Fibroblast of mammary gland (primary cell): Measurements from ENCODE around the gene FCHSD2.
A peak's percentile ranks its signal among the peaks of the same experiment; 100 is the strongest.

Experiments
- DNase-seq: peaks from one replicate; pipeline ENCODE4 v3.0.0-alpha.2; 2010; ENCODE audit warnings: low read depth
- H3K4me3 ChIP-seq: 2 replicates; pipeline ENCODE4 v1.5.1; 2011; ENCODE audit warnings: low read depth, mild to moderate bottlenecking, low read length, moderate library complexity; ENCODE audit not compliant: control insufficient read depth
- CTCF ChIP-seq: conservative IDR thresholded peaks from 2 replicates; pipeline ENCODE4 v1.5.1; 2011; ENCODE audit warnings: low read depth, low read length, inconsistent platforms; ENCODE audit not compliant: control insufficient read depth, insufficient read depth

Gene FCHSD2

GRCh38 chr11:73174495-73174791 lies 32.3 kb upstream of the FCHSD2 start:
- no peak for DNase-seq
- no peak for TF ChIP-seq CTCF
- no peak overlapping the region for H3K4me3 ChIP-seq

GRCh38 chr11:73173755-73174494 lies 31.8 kb upstream of the FCHSD2 start:
- no peak for TF ChIP-seq CTCF
- no peak overlapping the region for H3K4me3 ChIP-seq

GRCh38 chr11:73172992-73173656 lies 31.0 kb upstream of the FCHSD2 start:
- no peak for DNase-seq
- no peak overlapping the region for H3K4me3 ChIP-seq
- TF ChIP-seq CTCF, result no peak

More at GRCh38 chr11:73173755-73174494, 31.8 kb upstream of the FCHSD2 start:
- DNase-seq, result no peak

GRCh38 chr11:73171436-73172161 lies 29.5 kb upstream of the FCHSD2 start:
- DNase-seq, result peak; percentile 31
- TF ChIP-seq CTCF, result no peak
- H3K4me3 ChIP-seq, result no peak overlapping the region

GRCh38 chr11:73170140-73170539 lies 28.0 kb upstream of the FCHSD2 start:
- H3K4me3 ChIP-seq, result no peak overlapping the region
- TF ChIP-seq CTCF, result no peak
- no peak for DNase-seq

GRCh38 chr11:73168925-73169579 lies 26.9 kb upstream of the FCHSD2 start:
- no peak for DNase-seq
- H3K4me3 ChIP-seq, result no peak overlapping the region
- TF ChIP-seq CTCF, result no peak
